Neural progenitor cell (in vitro differentiated cells): ENCODE data around the gene SGO2.

Source experiments
- CTCF ChIP-seq: fragments of 200-600 bp; sonication (generic); IDR thresholded peaks from 2 replicates; pipeline ENCODE4 v1.5.1; 2017; ENCODE audit warnings: antibody characterized with exemption, mild to moderate bottlenecking
- EZH2 ChIP-seq: fragments of 200-600 bp; sonication (generic); IDR thresholded peaks from 2 replicates; pipeline ENCODE4 v1.6.1; 2017; ENCODE audit warnings: antibody characterized with exemption, mild to moderate bottlenecking, moderate library complexity

- TF ChIP-seq CTCF (no peak), EZH2 (no peak)
Measured at GRCh38 chr2:200619279-200619678, 93.3 kb downstream of the SGO2 start.
